Muscle of arm (tissue), 12 donors: ENCODE measurements around the gene ATG2B. TPM values are rescaled to one million over a fixed set of nuclear protein-coding genes. Genes with fewer than 3 reads are reported as not detected.
"Not testable (repeated sequence)": the region's sequence is repeated elsewhere in the genome, so short reads cannot be mapped to it uniquely, and the experiment has no call there.

Experiments used
- DNase-seq: peaks from one replicate; pipeline ENCODE4 v3.0.0-alpha.2; 2013
- polyA plus RNA-seq, 12 donors: library from polyadenylated mRNA; unstranded; fragments of 120-200 nt; gene quantifications; one replicate each; pipeline ENCODE4 v1.2.1, GENCODE V29; 2013; ENCODE audit not compliant: insufficient read length in 12 of 12

Gene ATG2B
- polyA plus RNA-seq, 12 donors, result 11.8 to 24.1 (median 16.0) TPM; not detected in 1

DNA sequence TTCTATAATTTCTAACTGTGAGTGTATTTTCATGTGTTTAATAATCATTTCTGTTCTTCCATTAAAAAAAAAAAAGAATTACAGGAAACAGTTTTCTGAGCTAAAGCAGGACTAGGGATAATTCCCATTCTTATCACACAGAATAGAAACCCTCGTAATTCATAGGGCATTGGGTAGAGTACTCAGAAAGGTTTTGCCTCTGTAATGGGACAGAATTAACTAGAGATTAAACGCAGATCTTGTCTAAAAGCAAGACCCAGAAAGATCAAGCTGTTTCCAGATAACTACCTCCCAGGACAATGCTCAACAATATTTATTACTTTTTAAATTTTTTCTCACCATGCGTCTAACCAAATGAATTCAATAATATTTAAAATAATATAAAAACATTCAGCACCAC, 10.4 kb upstream of the ATG2B start:
- no peak for DNase-seq

DNA sequence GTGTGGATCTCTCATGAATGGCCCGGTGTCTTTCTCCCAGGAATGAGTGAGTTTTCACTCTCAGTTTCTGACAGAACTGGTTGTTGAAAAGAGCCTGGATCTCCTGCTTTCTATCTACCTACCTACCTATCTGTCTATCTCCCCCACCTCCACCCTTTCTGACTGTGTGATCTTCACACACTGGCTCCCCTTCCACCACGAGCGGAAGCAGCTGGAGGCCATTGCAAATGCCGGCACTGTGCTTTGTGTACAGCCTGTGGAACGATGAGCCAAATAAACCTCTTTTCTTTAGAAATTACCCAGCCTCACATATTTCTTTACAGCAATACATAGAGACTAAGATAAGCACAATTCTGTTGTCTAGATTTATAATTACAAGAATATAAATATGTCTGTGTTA, 7.4 kb upstream of the ATG2B start:
- no peak for DNase-seq

DNA sequence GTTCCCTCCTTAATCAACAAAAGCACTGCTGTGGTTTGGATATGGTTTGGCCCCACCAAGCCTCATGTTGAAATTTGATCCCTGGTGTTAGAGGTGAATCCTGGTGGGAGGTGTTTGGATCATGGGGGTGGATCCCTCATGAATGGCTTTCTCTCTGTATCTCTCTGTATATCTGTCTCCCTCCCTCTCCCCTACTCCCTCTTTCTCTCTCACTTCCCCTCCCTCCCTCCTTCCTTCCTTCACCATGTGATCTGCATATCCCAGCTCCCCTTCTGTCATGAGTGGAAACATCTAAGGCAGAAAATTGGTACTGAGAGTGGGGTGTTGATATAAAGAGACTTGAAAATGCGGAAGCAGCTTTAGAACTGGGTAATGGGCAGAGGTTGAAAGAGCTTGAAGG, 5.4 kb upstream of the ATG2B start:
- DNase-seq, result no peak

DNA sequence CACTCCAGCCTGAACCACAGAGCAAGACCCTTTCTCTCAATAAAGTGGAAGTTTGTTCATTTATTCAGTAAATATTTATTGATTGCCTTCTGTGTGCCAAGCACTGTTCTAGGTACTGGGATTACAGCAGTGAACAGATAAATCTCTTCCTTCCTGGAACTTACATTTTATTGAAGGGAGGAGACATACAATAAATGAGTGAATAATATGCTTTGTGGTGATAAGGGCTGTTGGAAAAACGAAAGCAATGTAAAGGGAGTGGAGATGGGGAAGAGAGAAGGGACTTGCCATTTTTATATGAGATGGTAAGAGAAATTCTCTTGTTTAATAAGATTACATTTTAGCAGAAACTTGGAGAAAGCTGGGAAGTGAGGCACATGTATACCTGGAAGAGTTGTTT, 1.8 kb upstream of the ATG2B start:
- DNase-seq, result no peak

DNA sequence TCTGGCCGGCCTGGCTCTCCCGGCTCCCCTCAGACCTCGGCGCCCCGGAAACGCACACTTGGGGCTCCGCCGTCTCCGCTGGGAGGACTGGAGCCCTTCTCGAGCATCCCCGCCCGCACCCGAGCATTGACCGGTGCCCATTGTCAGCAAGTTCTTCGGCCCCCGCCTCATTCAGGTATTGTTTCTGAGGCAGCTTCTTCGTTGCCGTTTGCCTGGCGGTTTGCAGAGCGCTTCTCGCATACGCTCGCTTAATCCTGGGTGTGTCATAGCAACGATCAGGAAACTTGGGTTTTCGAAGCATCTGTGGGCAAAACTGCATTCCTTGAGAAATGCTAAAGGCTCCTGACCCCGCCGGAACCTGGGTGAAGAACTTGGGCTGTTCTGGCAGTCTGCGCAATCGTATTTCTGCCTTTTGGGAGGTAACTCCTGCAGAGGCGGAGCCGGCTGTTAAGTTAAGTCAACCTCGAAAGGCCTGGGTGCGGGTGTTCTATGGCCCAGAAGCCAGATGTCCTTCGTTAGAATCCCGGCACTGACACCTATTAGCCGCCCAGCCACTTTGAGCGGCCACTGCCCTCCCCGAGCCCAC, 703 bp upstream of the ATG2B start:
- DNase-seq, result peak; percentile 14

DNA sequence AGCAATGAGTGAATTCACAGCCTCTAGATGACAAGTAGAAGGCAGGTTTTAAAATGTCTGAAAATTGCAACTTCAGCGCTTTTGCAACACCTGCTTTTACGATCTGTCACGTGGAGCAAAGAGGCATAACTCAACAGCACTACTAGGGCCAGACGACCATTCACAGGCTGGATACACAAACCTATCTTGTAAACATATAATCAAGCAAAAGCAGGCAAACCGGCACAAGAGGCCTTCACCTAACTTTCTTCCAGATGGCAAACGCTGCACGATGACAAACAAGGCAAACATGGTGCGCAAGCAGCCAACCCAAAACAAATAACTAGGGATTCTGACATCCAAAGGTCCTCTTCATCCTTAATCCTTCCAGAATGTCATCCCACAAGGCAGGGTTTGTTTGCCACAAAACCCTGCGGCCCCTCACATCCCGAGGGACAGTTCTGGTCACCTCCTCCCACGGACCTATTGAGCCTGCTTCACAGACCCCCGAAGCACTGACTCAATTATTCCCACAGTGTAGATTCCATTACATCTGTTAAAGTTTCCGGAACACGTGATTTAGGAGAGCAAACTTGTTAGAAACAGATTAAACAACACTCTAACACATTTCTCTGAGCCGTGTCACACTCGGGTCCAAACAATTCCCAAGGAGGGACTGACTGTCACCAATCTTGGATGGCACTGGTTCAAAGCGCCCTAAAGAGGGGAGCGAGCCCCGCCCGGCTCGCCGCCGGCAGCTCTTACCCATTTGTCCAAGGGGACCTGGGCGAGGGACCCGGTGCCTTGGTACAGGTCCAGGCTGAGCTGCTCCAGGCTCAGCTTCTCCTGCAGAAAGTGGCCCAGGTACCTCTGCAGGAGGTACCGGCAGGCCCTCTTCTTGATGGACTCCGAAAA, 823 bp downstream of the ATG2B start:
- DNase-seq, result peak; percentile 44

DNA sequence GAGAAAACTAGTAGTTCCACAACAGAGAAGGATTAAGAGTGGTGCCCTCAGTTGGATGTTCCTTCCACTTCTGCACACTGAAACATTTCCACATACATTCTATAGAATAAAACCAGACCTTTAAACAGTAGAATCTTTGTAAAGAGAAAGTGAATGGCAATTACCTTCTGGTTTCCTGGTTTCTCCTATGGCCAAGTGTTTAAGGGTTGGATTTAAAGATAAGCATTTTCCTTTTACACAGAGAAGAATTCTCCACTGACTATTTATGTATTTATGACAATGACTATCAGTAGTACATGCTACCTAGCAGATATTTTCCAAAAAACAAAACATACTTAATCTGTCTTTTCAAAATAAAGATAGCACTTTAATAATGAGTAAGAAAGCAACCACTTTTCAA, 3.2 kb downstream of the ATG2B start:
- no peak for DNase-seq

DNA sequence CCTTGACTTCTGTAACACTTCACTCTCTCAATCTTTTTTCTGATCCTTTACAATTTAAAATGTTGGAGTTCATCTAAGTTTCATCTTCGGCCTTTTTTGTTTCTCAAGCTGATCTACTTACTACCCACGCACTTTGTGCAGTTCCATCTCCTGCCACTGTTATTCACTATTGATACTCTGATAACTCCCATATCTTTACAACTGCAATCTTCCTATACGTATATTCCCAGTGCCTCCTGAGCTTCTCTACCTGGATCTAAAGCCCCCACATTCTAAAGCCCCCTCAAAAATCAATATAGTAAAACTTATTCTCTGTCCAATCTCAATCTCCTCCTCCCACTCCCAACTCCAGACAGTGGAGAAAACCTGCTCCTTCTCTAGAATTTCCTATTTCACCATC, 5.9 kb downstream of the ATG2B start:
- no peak for DNase-seq

DNA sequence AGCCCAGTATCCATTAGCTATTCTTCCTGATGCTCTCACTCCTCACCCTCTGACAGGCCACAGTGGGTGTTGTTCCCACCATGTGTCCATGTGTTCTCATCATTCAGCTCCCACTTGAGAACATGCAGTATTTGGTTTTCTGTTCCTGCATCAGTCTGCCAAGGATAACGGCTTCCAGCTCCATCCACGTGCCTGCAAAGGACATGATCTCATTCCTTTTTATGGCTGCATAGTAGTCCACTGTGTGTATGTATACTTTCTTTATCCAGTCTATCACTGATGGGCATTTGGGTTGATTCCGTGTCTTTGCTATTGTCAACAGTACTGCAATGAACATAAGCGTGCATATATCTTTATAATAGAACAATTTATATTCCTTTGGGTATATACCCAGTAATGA, 8.9 kb downstream of the ATG2B start:
- no peak for DNase-seq

DNA sequence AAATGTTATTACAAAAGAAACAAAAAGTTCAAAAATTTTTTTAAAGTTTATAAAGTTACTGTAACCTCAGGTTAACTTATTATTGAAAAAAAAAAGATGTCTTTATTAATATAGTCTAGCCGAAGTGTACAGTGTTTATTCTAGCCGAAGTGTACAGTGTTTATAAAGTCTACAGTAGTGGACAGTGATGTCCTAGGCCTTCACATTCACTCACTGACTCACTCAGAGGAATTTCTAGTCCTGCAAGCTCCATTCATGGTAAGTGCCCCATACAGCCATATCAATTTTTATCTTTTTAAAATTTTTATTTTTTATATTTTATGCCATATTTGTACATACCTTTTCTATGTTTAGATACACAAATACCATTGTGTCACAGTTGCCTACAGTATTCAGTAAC, 10.4 kb downstream of the ATG2B start:
- no peak for DNase-seq

DNA sequence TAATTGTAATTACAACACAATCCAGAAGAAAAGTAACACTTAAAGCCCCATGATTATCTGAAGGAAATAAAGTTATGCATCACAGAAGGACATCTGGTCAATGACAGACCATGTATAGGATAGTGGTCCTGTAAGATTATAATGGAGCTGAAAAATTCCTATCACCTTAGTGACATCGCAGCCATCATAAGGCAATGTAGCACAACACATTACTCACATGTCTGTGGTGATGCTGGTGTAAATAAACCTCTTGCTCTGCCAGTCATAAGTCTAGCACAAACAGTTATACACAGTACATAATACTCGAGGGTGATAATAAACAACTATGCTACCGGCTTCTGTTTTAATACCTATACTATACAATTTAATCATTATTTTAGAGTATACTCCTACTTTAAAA, 11.2 kb downstream of the ATG2B start:
- no peak for DNase-seq

DNA sequence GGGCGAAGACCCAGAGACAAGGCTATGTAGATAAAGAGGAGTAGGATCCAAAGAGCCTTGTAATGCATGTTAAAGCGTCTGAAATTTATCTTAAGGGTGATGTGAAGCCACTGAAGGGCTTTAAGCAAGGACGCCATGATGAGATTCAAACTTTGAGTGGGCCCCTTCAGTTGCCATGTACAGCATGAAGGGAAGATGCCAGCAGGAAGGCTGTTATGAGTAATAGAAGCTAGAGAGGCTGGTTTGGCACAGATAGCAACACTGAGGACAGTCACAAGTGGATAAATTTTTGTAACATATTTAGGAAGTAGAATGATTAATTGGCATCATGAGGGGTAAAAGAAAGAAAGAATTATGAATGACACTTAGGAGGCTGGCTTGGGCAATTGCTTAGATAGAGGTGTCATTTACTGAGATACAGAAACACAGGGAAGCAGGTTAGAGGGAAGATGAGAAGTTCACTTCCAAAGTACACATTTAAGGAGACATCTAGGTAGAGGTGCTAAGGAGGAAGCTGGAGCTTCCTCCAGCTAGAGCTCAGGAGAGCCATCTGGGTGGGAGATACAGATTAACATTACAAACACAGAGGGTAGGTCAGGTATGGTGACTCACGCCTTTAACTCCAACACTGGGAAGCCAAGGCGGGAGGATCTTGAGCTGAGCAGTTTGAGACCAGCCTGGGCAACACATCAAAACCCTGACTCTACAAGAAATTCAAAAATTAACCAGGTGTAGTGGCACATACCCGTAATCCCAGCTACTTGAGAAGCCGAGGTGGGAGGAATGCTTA, 13.7 kb downstream of the ATG2B start:
- no peak for DNase-seq

DNA sequence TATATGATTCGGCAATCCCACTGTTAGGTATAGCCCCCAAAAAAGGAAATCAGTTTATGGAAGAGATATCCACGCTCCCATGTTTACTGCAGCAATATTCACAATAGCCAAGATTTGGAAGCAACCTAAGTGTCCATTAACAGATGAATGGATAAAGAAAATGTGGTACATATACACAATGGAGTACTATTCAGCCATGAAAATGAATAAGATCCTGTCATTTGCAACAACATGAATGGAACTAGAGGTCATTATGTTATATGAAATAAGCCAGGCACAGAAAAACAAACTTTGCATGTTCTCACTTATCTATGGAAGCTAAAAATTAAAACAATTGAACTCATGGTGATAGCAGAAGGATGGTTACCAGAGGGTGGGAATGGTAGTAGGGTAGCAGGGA, 15.2 kb downstream of the ATG2B start:
- DNase-seq, result not testable (repeated sequence)

DNA sequence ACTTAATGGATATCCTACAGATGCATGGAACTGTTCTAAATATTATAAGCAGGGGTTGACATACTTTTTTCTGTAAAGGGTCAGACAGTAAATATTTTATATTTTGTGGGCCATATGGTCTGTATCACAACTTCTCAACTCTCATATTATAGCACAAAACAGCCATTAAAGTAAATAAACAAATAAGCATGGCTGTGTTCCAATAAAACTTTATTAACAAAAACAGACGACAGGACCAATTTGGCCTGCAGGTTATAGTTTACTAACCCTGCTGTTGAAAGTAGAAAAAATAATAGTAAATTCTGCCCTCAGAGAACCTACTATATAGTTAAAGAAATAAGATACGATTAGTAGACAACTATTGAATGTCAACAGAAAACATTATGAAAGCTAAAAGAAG, 17.5 kb downstream of the ATG2B start:
- no peak for DNase-seq

DNA sequence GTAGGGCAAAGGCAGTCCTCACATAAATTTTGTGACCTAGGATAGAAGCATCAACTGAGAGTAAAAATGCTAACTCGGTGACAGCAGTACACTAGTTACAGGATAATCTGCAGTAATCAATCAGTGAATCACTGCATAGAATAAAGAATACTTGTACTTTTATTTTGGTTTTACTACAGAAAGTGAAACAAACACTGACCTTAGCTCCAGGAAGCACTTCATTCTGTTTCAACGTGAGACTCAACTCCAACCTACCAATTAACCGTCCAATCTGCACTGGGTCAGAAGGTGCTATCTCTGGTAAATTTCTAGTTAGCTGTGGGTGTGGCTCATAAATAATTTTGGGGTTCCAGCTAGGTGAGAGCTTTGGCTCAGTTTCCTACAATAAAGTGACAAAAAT, 21.8 kb downstream of the ATG2B start:
- no peak for DNase-seq

DNA sequence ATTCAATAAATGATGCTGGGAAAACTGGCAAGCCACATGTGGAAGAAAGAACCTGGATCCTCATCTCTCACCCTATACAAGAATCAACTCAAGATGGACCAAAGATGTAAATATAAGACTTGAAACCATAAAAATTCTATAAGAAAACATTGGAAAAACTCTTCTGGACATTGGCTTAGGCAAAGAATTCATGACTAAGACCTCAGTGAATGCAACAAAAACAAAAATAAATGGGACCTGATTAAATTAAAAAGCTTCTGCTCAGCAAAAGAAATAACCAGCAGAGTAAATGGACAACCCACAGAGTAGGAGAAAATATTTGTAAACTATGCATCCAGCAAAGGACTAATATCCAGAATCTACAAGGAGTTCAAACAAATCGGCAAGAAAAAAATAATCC, 24.6 kb downstream of the ATG2B start:
- no peak for DNase-seq

DNA sequence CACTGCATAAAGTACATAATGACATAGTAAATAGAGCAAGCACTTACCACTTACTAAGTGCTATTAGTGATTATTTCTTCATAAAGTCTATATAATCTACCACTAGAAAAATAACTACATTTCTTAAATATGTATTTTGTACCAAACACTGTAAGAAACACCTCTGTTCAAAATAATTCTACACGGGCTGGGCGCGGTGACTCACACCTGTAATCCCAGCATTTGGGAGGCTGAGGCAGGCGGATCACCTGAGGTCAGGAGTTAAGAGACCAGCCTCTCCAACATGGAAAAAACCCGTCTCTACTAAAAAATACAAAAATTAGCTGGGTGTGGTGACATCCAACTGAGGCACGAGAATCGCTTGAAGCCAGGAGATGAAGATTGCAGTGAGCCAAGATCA, 38.9 kb downstream of the ATG2B start:
- no peak for DNase-seq

DNA sequence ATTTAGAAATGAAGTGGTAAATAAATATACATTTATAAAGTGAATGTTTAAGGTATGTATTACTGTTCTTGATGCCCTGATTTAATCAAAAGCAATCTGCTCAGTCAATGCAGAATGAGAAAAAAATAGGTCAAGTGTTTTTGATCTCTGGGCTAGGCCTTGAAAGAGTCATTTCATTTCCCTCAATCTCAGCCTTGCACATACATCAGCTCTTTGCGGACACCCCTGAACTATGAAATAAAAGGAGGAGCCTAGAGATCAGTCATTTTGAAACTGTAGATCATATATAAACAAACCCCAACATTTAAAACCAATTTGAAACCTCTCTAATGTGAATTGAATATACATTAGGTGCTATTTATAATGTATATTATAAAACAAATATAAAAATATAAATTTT, 42.5 kb downstream of the ATG2B start:
- no peak for DNase-seq

DNA sequence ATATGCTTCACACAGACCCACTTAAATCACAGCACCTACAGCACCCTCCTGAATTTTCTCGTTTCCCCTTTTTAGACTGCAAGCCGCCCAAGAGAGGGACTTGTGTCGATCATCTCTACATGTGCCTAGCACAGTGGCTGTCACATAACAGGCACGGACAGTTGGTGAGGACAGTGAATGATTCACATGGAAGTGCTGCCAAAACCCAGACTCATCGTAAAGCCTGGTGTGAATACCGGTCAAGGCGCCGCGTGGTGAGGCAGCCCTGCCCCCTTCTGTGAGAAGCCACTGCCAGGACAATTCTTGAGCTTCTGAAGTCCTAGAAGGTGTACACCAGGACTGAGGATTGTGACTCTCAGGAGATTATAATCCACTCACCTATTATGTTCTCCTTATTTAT, 44.3 kb downstream of the ATG2B start:
- DNase-seq, result no peak

DNA sequence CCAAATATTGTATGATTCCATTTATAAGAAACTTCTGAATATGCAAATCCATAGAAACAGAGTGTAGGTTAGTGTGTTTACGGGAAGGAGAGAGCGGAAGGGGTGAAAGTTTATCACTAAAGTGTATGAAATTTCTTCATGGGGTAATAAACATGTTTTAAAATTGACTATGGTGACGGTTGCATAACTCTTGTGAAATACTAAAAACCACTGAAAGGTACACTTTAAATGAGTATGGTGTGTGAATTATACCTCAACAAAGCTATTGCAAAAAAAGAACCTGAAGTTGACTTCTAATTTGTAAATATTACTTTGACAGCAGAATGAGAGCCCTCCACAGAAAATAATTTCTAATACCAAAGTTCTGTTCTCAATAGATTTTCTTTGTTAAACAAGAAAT, 47.1 kb downstream of the ATG2B start:
- no peak for DNase-seq

DNA sequence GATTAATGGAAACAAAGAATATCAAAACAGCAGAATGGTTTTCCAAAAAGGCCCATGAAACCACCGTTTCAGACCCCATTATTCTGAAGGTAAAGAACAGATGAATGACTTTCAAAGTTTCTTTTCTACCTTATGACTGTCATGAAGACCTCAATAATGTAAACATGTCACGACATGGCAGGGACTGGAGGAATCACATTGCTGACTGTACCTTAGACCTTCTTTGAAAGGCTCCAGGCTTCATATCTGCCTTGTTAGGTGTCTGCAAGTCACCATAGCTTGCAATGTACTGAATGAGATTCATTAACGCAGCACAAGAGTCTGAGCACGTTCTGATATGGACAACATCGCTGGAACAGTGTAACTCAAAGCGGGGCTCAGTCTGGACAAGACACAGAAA, 52.2 kb downstream of the ATG2B start:
- no peak for DNase-seq

DNA sequence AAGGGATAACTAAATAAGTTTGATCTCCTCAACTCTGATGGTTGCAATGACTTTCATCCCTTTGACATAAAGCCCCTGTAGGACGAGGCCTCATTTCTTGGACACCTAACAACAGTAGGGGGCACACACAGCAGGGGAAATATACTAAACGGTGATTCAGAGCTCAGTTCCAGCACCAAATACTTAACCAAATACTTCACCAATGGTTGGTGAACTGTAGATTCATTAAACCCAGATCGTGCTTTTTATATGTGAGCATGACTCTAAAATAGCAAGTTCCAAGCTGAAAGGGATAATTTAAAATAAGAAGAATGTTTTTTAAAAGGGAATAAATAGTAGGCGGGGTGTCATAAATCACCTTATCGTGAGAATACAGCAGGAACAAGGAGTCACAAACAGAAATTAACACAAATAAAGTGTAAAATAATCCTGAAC, 53.2 kb downstream of the ATG2B start:
- DNase-seq, result no peak
